ENCODE results near the gene MSL1. TPM values are rescaled to one million over a fixed set of nuclear protein-coding genes. Genes with fewer than 3 reads are reported as not detected.

Gene MSL1
- total RNA-seq, 2 donors from 2014 or later = 77.0 to 81.0 TPM

GRCh38 chr17:40167685-40168261 is 46.0 kb downstream of the MSL1 start:
- no peak overlapping the region for H3K4me3 ChIP-seq
- intact Hi-C loops (cut with DNase I) = loop anchor here (5.0 to 10.0 kb wide), 3 partner anchors 55 to 153 kb away; partner anchors contain the start of genes CSF3 and MED24
- peak overlapping the region in 1 of 2 donors; percentile 9 for H3K9ac ChIP-seq (ENCODE audit: low read depth in 2 of 2, low read length in 2 of 2)
- no peak for TF ChIP-seq CTCF (IDR thresholded peaks at IDR 0.05)
- no peaks in the 10 kb centered on the region for H3K9me3 ChIP-seq
- H3K36me3 ChIP-seq = peaks cover 31% of the 10 kb centered on the region
- H3K4me1 ChIP-seq = no peaks in the 10 kb centered on the region
- no peaks in the 10 kb centered on the region for H3K27me3 ChIP-seq
- DNase-seq = no peak
- no peak overlapping the region for H3K27ac ChIP-seq

- intact Hi-C loops (cut with DNase I) = loop anchor here (5.0 to 10.0 kb wide), 3 partner anchors 56 to 154 kb away; partner anchors contain the start of genes CSF3 and MED24
- H3K36me3 ChIP-seq = peaks cover 25% of the 10 kb centered on the region
Measured at GRCh38 chr17:40168262-40168832, 46.6 kb downstream of the MSL1 start.

GRCh38 chr17:40170325-40170724 is 48.6 kb downstream of the MSL1 start:
- TF ChIP-seq CTCF (IDR thresholded peaks at IDR 0.05) = no peak
- DNase-seq = no peak
- Histone ChIP-seq H3K36me3 (peaks cover 24% of the 10 kb centered on the region), H3K4me1 (no peaks in the 10 kb centered on the region), H3K9me3 (no peaks in the 10 kb centered on the region), H3K4me3 (no peak overlapping the region), H3K9ac (ENCODE audit: low read depth in 2 of 2, low read length in 2 of 2) (no peak overlapping the region), H3K27me3 (no peaks in the 10 kb centered on the region), H3K27ac (no peak overlapping the region)
- intact Hi-C loops (cut with DNase I) = no loop called here

More at GRCh38 chr17:40168262-40168832, 46.6 kb downstream of the MSL1 start:
- DNase-seq = peak; percentile 41
- Histone ChIP-seq H3K9ac (ENCODE audit: low read depth in 2 of 2, low read length in 2 of 2) (no peak overlapping the region), H3K4me3 (no peak overlapping the region), H3K4me1 (no peaks in the 10 kb centered on the region), H3K9me3 (no peaks in the 10 kb centered on the region), H3K27ac (no peak overlapping the region), H3K27me3 (no peaks in the 10 kb centered on the region)
- TF ChIP-seq CTCF (IDR thresholded peaks at IDR 0.05) = peak; percentile 74

- Histone ChIP-seq H3K4me1 (peaks cover 2% of the 10 kb centered on the region), H3K36me3 (peaks cover 24% of the 10 kb centered on the region)
- intact Hi-C loops (cut with DNase I) = no loop called here
Measured at GRCh38 chr17:40171750-40172149, 50.0 kb downstream of the MSL1 start.

More at GRCh38 chr17:40171750-40172149, 50.0 kb downstream of the MSL1 start:
- DNase-seq = no peak
- Histone ChIP-seq H3K27me3 (no peaks in the 10 kb centered on the region), H3K4me3 (no peak overlapping the region), H3K27ac (no peak overlapping the region), H3K9ac (ENCODE audit: low read depth in 2 of 2, low read length in 2 of 2) (no peak overlapping the region), H3K9me3 (no peaks in the 10 kb centered on the region)
- TF ChIP-seq CTCF (IDR thresholded peaks at IDR 0.05) = no peak

Data from colonic mucosa (tissue), 4 donors.